Measurements from ENCODE around the gene SH3RF3.

GRCh38 chr2:109194620-109194937, 65.6 kb downstream of the SH3RF3 start:
- TF ChIP-seq POLR2A (IDR thresholded peaks at IDR 0.05; ENCODE audit: low read depth, low read length) (no peak), TAF1 (IDR thresholded peaks at IDR 0.05; ENCODE audit: low read depth, low read length) (no peak), POLR2AphosphoS5 (IDR thresholded peaks at IDR 0.05; ENCODE audit: low read depth, low read length) (no peak), SPI1 (IDR thresholded peaks at IDR 0.05; ENCODE audit: low read depth, low read length) (no peak), POU2F2 (IDR thresholded peaks at IDR 0.05; ENCODE audit: low read depth, low read length) (no peak), PAX5 (IDR thresholded peaks at IDR 0.05; ENCODE audit: insufficient read depth, low read length, severe bottlenecking) (no peak)
